ENCODE results near the gene STAP1. TPM values are rescaled to one million over a fixed set of nuclear protein-coding genes. Genes with fewer than 3 reads are reported as not detected.
"Not testable (repeated sequence)": the region's sequence is repeated elsewhere in the genome, so short reads cannot be mapped to it uniquely, and the experiment has no call there.

The STAP1 gene
- total and polyA plus RNA-seq, 4 donors, result 0.39 to 2.4 (median 0.56) TPM

- Histone ChIP-seq H3K4me1 (ENCODE audit: control insufficient read depth in 5 of 5, insufficient read depth in 5 of 5, low read length in 5 of 5) (peaks cover 0 to 4% (median 0%) of the 10 kb centered on the region in 5 donors), H3K27ac (ENCODE audit: low read depth in 1 of 2, low read length in 1 of 2) (no peak overlapping the region), H3K9ac (ENCODE audit: insufficient read depth in 1 of 2, low read length in 2 of 2) (no peak overlapping the region), H3K36me3 (ENCODE audit: control insufficient read depth in 4 of 4, insufficient read depth in 4 of 4, low read length in 4 of 4) (peaks cover 0 to 9% (median under 1%) of the 10 kb centered on the region in 4 donors), H3K9me3 (ENCODE audit: control insufficient read depth in 4 of 4, insufficient read depth in 3 of 4, low read length in 3 of 4) (peaks cover 0 to 2% (median 0%) of the 10 kb centered on the region in 4 donors), H3K27me3 (ENCODE audit: control insufficient read depth in 3 of 3, insufficient read depth in 3 of 3, low read length in 2 of 3) (no peaks in the 10 kb centered on the region), H3K4me3 (no peak overlapping the region)
- DNase-seq (peak in 2 of 3 donors; percentile 23 to 24), ATAC-seq (ENCODE audit: insufficient read depth, low FRiP score) (no peak)
- no peak for TF ChIP-seq CTCF (IDR thresholded peaks at IDR 0.05; ENCODE audit: control extremely low read depth, extremely low read depth)
- WGBS, 2 donors, result 73 to 77% methylated on average over 2 of the region's 2 CpGs
Measured at GRCh38 chr4:67522230-67522629, 36.3 kb upstream of the STAP1 start.

- TF ChIP-seq CTCF (IDR thresholded peaks at IDR 0.05; ENCODE audit: control extremely low read depth, extremely low read depth), result no peak
- Histone ChIP-seq H3K36me3 (ENCODE audit: control insufficient read depth in 4 of 4, insufficient read depth in 4 of 4, low read length in 4 of 4) (peaks cover 0 to 7% (median 2%) of the 10 kb centered on the region in 4 donors), H3K9me3 (ENCODE audit: control insufficient read depth in 4 of 4, insufficient read depth in 3 of 4, low read length in 3 of 4) (peaks cover 0 to 2% (median 0%) of the 10 kb centered on the region in 4 donors), H3K4me3 (no peak overlapping the region), H3K27ac (ENCODE audit: low read depth in 1 of 2, low read length in 1 of 2) (no peak overlapping the region), H3K27me3 (ENCODE audit: control insufficient read depth in 3 of 3, insufficient read depth in 3 of 3, low read length in 2 of 3) (no peaks in the 10 kb centered on the region), H3K4me1 (ENCODE audit: control insufficient read depth in 5 of 5, insufficient read depth in 5 of 5, low read length in 5 of 5) (peaks cover 0 to 4% (median 0%) of the 10 kb centered on the region in 5 donors), H3K9ac (ENCODE audit: insufficient read depth in 1 of 2, low read length in 2 of 2) (no peak overlapping the region)
- DNase-seq (peak in 1 of 3 donors; percentile 1), ATAC-seq (ENCODE audit: insufficient read depth, low FRiP score) (no peak)
- 88 to 92% methylated on average over 10 of the region's 10 CpGs for WGBS, 2 donors
Measured at GRCh38 chr4:67522851-67523671, 35.5 kb upstream of the STAP1 start.

- not testable (repeated sequence) for H3K9ac ChIP-seq (ENCODE audit: insufficient read depth in 1 of 2, low read length in 2 of 2); H3K27me3 ChIP-seq (ENCODE audit: control insufficient read depth in 3 of 3, insufficient read depth in 3 of 3, low read length in 2 of 3); H3K27ac ChIP-seq (ENCODE audit: low read depth in 1 of 2, low read length in 1 of 2); ATAC-seq (ENCODE audit: insufficient read depth, low FRiP score); DNase-seq; H3K4me1 ChIP-seq (ENCODE audit: control insufficient read depth in 5 of 5, insufficient read depth in 5 of 5, low read length in 5 of 5); H3K4me3 ChIP-seq; H3K9me3 ChIP-seq (ENCODE audit: control insufficient read depth in 4 of 4, insufficient read depth in 3 of 4, low read length in 3 of 4); H3K36me3 ChIP-seq (ENCODE audit: control insufficient read depth in 4 of 4, insufficient read depth in 4 of 4, low read length in 4 of 4)
- 36 to 67% methylated on average over 3 of the region's 3 CpGs for WGBS, 2 donors
Measured at GRCh38 chr4:67524140-67524539, 34.4 kb upstream of the STAP1 start.

- ATAC-seq (ENCODE audit: insufficient read depth, low FRiP score) (no peak), DNase-seq (no peak)
- Histone ChIP-seq H3K9ac (ENCODE audit: insufficient read depth in 1 of 2, low read length in 2 of 2) (no peak overlapping the region), H3K9me3 (ENCODE audit: control insufficient read depth in 4 of 4, insufficient read depth in 3 of 4, low read length in 3 of 4) (no peaks in the 10 kb centered on the region), H3K36me3 (ENCODE audit: control insufficient read depth in 4 of 4, insufficient read depth in 4 of 4, low read length in 4 of 4) (peaks cover 11 to 31% (median 17%) of the 10 kb centered on the region in 4 donors), H3K27ac (ENCODE audit: low read depth in 1 of 2, low read length in 1 of 2) (no peak overlapping the region), H3K4me3 (no peak overlapping the region), H3K27me3 (ENCODE audit: control insufficient read depth in 3 of 3, insufficient read depth in 3 of 3, low read length in 2 of 3) (no peaks in the 10 kb centered on the region), H3K4me1 (ENCODE audit: control insufficient read depth in 5 of 5, insufficient read depth in 5 of 5, low read length in 5 of 5) (peaks cover 0 to 3% (median 0%) of the 10 kb centered on the region in 5 donors)
- TF ChIP-seq CTCF (IDR thresholded peaks at IDR 0.05; ENCODE audit: control extremely low read depth, extremely low read depth), result no peak
- 90 to 94% methylated on average over 4 of the region's 4 CpGs for WGBS, 2 donors
Measured at GRCh38 chr4:67531379-67531962, 27.1 kb upstream of the STAP1 start.

GRCh38 chr4:67532397-67532796 is 26.1 kb upstream of the STAP1 start:
- DNase-seq; ATAC-seq (ENCODE audit: insufficient read depth, low FRiP score); H3K27me3 ChIP-seq (ENCODE audit: control insufficient read depth in 3 of 3, insufficient read depth in 3 of 3, low read length in 2 of 3); H3K4me3 ChIP-seq; H3K27ac ChIP-seq (ENCODE audit: low read depth in 1 of 2, low read length in 1 of 2); H3K4me1 ChIP-seq (ENCODE audit: control insufficient read depth in 5 of 5, insufficient read depth in 5 of 5, low read length in 5 of 5); H3K9ac ChIP-seq (ENCODE audit: insufficient read depth in 1 of 2, low read length in 2 of 2); H3K9me3 ChIP-seq (ENCODE audit: control insufficient read depth in 4 of 4, insufficient read depth in 3 of 4, low read length in 3 of 4): not testable (repeated sequence)
- whole genome bisulfite sequencing, 2 donors, result 93 to 95% methylated on average over 4 of the region's 4 CpGs
- H3K36me3 ChIP-seq (ENCODE audit: control insufficient read depth in 4 of 4, insufficient read depth in 4 of 4, low read length in 4 of 4), result peaks cover 13 to 35% (median 19%) of the 10 kb centered on the region in 4 donors

All from lung (tissue), 12 donors.